Retinal pigment epithelial cell (primary cell): ENCODE measurements around the gene OGFOD2.
"Not testable (repeated sequence)": the region's sequence is repeated elsewhere in the genome, so short reads cannot be mapped to it uniquely, and the experiment has no call there.

Experiments
- DNase-seq: peaks from one replicate; pipeline ENCODE4 v3.0.0-alpha.2; 2010; ENCODE audit warnings: low read depth
- H3K4me3 ChIP-seq: 2 replicates; pipeline ENCODE4 v1.5.1; 2011; ENCODE audit warnings: mild to moderate bottlenecking, low read length, control low read depth, moderate library complexity
- CTCF ChIP-seq: conservative IDR thresholded peaks from 2 replicates; pipeline ENCODE4 v1.5.1; 2011; ENCODE audit warnings: low read depth, low read length, control low read depth, inconsistent platforms

The OGFOD2 gene

GRCh38 chr12:123006977-123007376, 31.9 kb downstream of the OGFOD2 start:
- DNase-seq = no peak
- TF ChIP-seq CTCF = no peak
- no peak overlapping the region for H3K4me3 ChIP-seq

- TF ChIP-seq CTCF = no peak
- no peak overlapping the region for H3K4me3 ChIP-seq
- DNase-seq = no peak
Observed at GRCh38 chr12:123010110-123010509, 35.1 kb downstream of the OGFOD2 start.

- DNase-seq = no peak
- TF ChIP-seq CTCF = no peak
- H3K4me3 ChIP-seq = no peak overlapping the region
Observed at GRCh38 chr12:123010681-123011080, 35.6 kb downstream of the OGFOD2 start.

GRCh38 chr12:123011701-123012100, 36.7 kb downstream of the OGFOD2 start:
- no peak overlapping the region for H3K4me3 ChIP-seq
- no peak for TF ChIP-seq CTCF
- no peak for DNase-seq

GRCh38 chr12:123013185-123014095, 38.4 kb downstream of the OGFOD2 start:
- no peak for DNase-seq
- H3K4me3 ChIP-seq = no peak overlapping the region
- no peak for TF ChIP-seq CTCF

- DNase-seq, H3K4me3 ChIP-seq: not testable (repeated sequence)
Observed at GRCh38 chr12:123014473-123014872, 39.4 kb downstream of the OGFOD2 start.

- H3K4me3 ChIP-seq = no peak overlapping the region
- DNase-seq = no peak
- no peak for TF ChIP-seq CTCF
Observed at GRCh38 chr12:123017753-123018152, 42.7 kb downstream of the OGFOD2 start.

GRCh38 chr12:123019841-123020138, 44.7 kb downstream of the OGFOD2 start:
- H3K4me3 ChIP-seq = no peak overlapping the region
- TF ChIP-seq CTCF = no peak
- DNase-seq = no peak
